DOHH2 (cell line): Measurements from ENCODE around the gene MPPED1.

Experiments used
- H3F3A ChIP-seq: fragments of 200-600 bp; sonication (generic), shearing (Covaris generic); 2 replicates; pipeline ENCODE4 v1.6.0; 2016; ENCODE audit warnings: antibody characterized with exemption, mild to moderate bottlenecking; ENCODE audit not compliant: control insufficient read depth, insufficient read depth
- H3K27ac ChIP-seq: fragments of 200-600 bp; sonication (generic); 2 replicates; pipeline ENCODE4 v1.5.1; 2014; ENCODE audit warnings: low read depth, mild to moderate bottlenecking, low read length, moderate library complexity
- H3K27me3 ChIP-seq: fragments of 200-600 bp; sonication (generic); 2 replicates; pipeline ENCODE4 v1.6.1; 2014; ENCODE audit warnings: mild to moderate bottlenecking, low read length, mixed read lengths; ENCODE audit not compliant: control insufficient read depth
- H3K36me3 ChIP-seq: fragments of 200-600 bp; sonication (generic); 2 replicates; pipeline ENCODE4 v1.6.1; 2014; ENCODE audit warnings: mild to moderate bottlenecking, low read length, moderate library complexity, mixed read lengths; ENCODE audit not compliant: control insufficient read depth
- H3K4me1 ChIP-seq: fragments of 200-600 bp; sonication (generic); 2 replicates; pipeline ENCODE4 v1.6.1; 2014; ENCODE audit warnings: mild to moderate bottlenecking, low read length, mixed read lengths; ENCODE audit not compliant: control insufficient read depth
- H3K4me2 ChIP-seq: fragments of 200-600 bp; sonication (generic); 2 replicates; pipeline ENCODE4 v1.6.0; 2014; ENCODE audit warnings: mild to moderate bottlenecking, low read length, moderate library complexity
- H3K4me3 ChIP-seq: fragments of 200-600 bp; sonication (generic); 2 replicates; pipeline ENCODE4 v1.5.1; 2014; ENCODE audit warnings: mild to moderate bottlenecking, low read length, mixed read lengths
- H3K79me2 ChIP-seq: fragments of 200-600 bp; sonication (generic); 2 replicates; pipeline ENCODE4 v1.6.1; 2014; ENCODE audit warnings: mild to moderate bottlenecking, low read length, mixed read lengths; ENCODE audit not compliant: control insufficient read depth
- H3K9me2 ChIP-seq: fragments of 200-600 bp; sonication (generic); replicated peaks from 2 replicates; pipeline ENCODE4 v1.6.1; 2014; ENCODE audit warnings: mild to moderate bottlenecking, low read length, mixed read lengths; ENCODE audit not compliant: control insufficient read depth
- H3K9me3 ChIP-seq: fragments of 200-600 bp; sonication (generic); 2 replicates; pipeline ENCODE4 v1.6.1; 2014; ENCODE audit warnings: antibody characterized with exemption, low read length, mixed read lengths; ENCODE audit not compliant: control insufficient read depth, insufficient read depth
- H4K20me1 ChIP-seq: fragments of 200-600 bp; sonication (generic); 2 replicates; pipeline ENCODE4 v1.6.0; 2014; ENCODE audit warnings: low read depth, mild to moderate bottlenecking, antibody characterized with exemption, low read length, moderate library complexity; ENCODE audit not compliant: control insufficient read depth, insufficient read depth
- CTCF ChIP-seq: fragments of 200-600 bp; sonication (generic); IDR thresholded peaks from one replicate; pipeline ENCODE4 v1.5.1; 2014; ENCODE audit warnings: antibody characterized with exemption, mild to moderate bottlenecking, low read depth, low read length; ENCODE audit not compliant: poor library complexity, severe bottlenecking
- EZH2phosphoT487 ChIP-seq: fragments of 200-600 bp; sonication (generic); IDR thresholded peaks from 2 replicates; pipeline ENCODE4 v1.6.1; 2017; ENCODE audit warnings: borderline replicate concordance, mild to moderate bottlenecking, antibody characterized with exemption, low read length, moderate library complexity, mixed read lengths

Gene MPPED1

GRCh38 chr22:43471606-43472135 lies 59.9 kb downstream of the MPPED1 start:
- no peaks in the 10 kb centered on the region for H3K36me3 ChIP-seq
- H3K9me2 ChIP-seq, result no peaks in the 10 kb centered on the region
- no peaks in the 10 kb centered on the region for H3K9me3 ChIP-seq
- no peak overlapping the region for H3K27ac ChIP-seq
- no peaks in the 10 kb centered on the region for H4K20me1 ChIP-seq
- no peak overlapping the region for H3K4me3 ChIP-seq
- H3K4me1 ChIP-seq, result no peaks in the 10 kb centered on the region
- no peaks in the 10 kb centered on the region for H3K79me2 ChIP-seq
- TF ChIP-seq EZH2phosphoT487 (no peak), CTCF (no peak)
- no peaks in the 10 kb centered on the region for H3K27me3 ChIP-seq
- H3K4me2 ChIP-seq, result no peak overlapping the region
- H3F3A ChIP-seq, result no peaks in the 10 kb centered on the region

- Histone ChIP-seq H3K4me2 (no peak overlapping the region), H3K36me3 (no peaks in the 10 kb centered on the region), H4K20me1 (no peaks in the 10 kb centered on the region), H3K9me3 (no peaks in the 10 kb centered on the region), H3K4me1 (no peaks in the 10 kb centered on the region), H3K79me2 (no peaks in the 10 kb centered on the region), H3K4me3 (no peak overlapping the region), H3K27me3 (no peaks in the 10 kb centered on the region), H3F3A (no peaks in the 10 kb centered on the region), H3K9me2 (no peaks in the 10 kb centered on the region), H3K27ac (no peak overlapping the region)
- TF ChIP-seq CTCF (no peak), EZH2phosphoT487 (no peak)
Observed at GRCh38 chr22:43473031-43473430, 61.2 kb downstream of the MPPED1 start.

- Histone ChIP-seq H3K4me1 (no peaks in the 10 kb centered on the region), H3K27ac (no peak overlapping the region), H3K27me3 (no peaks in the 10 kb centered on the region), H3K9me3 (no peaks in the 10 kb centered on the region), H3K9me2 (no peaks in the 10 kb centered on the region), H3K36me3 (no peaks in the 10 kb centered on the region), H3K4me2 (no peak overlapping the region), H3K79me2 (no peaks in the 10 kb centered on the region), H3F3A (no peaks in the 10 kb centered on the region), H4K20me1 (no peaks in the 10 kb centered on the region), H3K4me3 (no peak overlapping the region)
- TF ChIP-seq CTCF, result no peak
- TF ChIP-seq EZH2phosphoT487, result no peak
Observed at GRCh38 chr22:43473441-43473840, 61.6 kb downstream of the MPPED1 start.
